Astrocyte (in vitro differentiated cells and primary cell): ENCODE results near the gene ABHD17B.

Source experiments
- EZH2 ChIP-seq: IDR thresholded peaks from 2 replicates; pipeline ENCODE4 v1.6.1; 2012; ENCODE audit warnings: mild to moderate bottlenecking, low read length, inconsistent platforms; ENCODE audit not compliant: insufficient read depth
- TF ChIP-seq, protein P1 (sequence below): IDR thresholded peaks from 2 replicates; pipeline ENCODE4 v1.5.1; 2011; ENCODE audit warnings: low read depth, mild to moderate bottlenecking, inconsistent platforms, low read length, moderate library complexity; ENCODE audit not compliant: insufficient read depth

DNA sequence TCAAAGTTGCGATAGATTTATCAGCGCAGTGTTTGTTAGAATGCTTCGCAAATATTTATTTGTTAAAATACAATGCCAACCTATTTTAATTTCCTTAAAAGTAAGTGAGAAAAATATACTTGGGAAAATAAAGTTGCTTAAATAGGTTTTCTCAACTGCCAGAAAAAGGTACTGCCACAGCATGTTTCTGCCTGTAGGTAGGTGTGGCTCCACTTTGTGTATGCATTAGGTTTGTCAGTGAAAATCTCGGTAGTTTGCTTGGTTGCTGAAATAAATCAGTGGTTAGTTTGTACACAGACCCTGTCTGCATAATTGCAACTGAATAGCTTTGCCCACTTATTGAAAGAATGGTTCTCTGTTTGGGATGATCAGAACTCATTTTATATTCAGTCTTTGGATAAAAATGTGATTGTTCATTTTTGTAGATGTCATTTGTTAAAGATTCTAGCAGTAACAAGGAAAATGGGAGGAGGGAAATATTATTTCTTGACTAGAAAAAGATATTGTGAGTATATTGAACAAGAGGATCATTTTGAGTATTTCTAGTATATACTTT is 26.2 kb upstream of the ABHD17B start:
- TF ChIP-seq, protein P1, sequence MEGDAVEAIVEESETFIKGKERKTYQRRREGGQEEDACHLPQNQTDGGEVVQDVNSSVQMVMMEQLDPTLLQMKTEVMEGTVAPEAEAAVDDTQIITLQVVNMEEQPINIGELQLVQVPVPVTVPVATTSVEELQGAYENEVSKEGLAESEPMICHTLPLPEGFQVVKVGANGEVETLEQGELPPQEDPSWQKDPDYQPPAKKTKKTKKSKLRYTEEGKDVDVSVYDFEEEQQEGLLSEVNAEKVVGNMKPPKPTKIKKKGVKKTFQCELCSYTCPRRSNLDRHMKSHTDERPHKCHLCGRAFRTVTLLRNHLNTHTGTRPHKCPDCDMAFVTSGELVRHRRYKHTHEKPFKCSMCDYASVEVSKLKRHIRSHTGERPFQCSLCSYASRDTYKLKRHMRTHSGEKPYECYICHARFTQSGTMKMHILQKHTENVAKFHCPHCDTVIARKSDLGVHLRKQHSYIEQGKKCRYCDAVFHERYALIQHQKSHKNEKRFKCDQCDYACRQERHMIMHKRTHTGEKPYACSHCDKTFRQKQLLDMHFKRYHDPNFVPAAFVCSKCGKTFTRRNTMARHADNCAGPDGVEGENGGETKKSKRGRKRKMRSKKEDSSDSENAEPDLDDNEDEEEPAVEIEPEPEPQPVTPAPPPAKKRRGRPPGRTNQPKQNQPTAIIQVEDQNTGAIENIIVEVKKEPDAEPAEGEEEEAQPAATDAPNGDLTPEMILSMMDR: no peak
- TF ChIP-seq EZH2: no peak
